GM23338 (cell line): ENCODE measurements around the gene DNAJC8. TPM values are rescaled to one million over a fixed set of nuclear protein-coding genes. Genes with fewer than 3 reads are reported as not detected.

ENCODE experiments used
- ATAC-seq: fragments of 200-7000 bp; cut with Tn5 transposase; 3 replicates; pipeline ENCODE4 v1.9.1; 2020
- DNase-seq: peaks from one replicate; pipeline ENCODE4 v3.0.0-alpha.2; 2015; ENCODE audit warnings: low spot score
- H2AFZ ChIP-seq: fragments of 200-600 bp; sonication (generic); 2 replicates; pipeline ENCODE4 v1.8.0; 2016; ENCODE audit warnings: antibody characterized with exemption, mild to moderate bottlenecking, moderate library complexity
- H3F3A ChIP-seq: fragments of 200-600 bp; sonication (generic); replicated peaks from 2 replicates; pipeline ENCODE4 v1.8.0; 2017; ENCODE audit warnings: antibody characterized with exemption, mixed run types, low read depth
- H3K27ac ChIP-seq: fragments of 200-600 bp; sonication (generic); 2 replicates; pipeline ENCODE4 v1.6.1; 2016; ENCODE audit warnings: low read depth
- H3K27me3 ChIP-seq: fragments of 200-600 bp; sonication (generic); 2 replicates; pipeline ENCODE4 v1.8.0; 2016; ENCODE audit warnings: mild to moderate bottlenecking, mixed run types, moderate library complexity; ENCODE audit not compliant: insufficient read depth
- H3K36me3 ChIP-seq: fragments of 200-600 bp; sonication (generic); 2 replicates; pipeline ENCODE4 v1.8.0; 2016; ENCODE audit warnings: mild to moderate bottlenecking; ENCODE audit not compliant: insufficient read depth
- H3K4me1 ChIP-seq: fragments of 200-600 bp; sonication (generic); 2 replicates; pipeline ENCODE4 v1.8.0; 2016; ENCODE audit warnings: mild to moderate bottlenecking, moderate library complexity; ENCODE audit not compliant: insufficient read depth
- H3K4me2 ChIP-seq: fragments of 200-600 bp; sonication (generic); 2 replicates; pipeline ENCODE4 v1.7.1; 2017; ENCODE audit warnings: mixed run types
- H3K4me3 ChIP-seq: fragments of 200-600 bp; sonication (generic); 2 replicates; pipeline ENCODE4 v1.6.1; 2016; ENCODE audit warnings: mixed run types
- H3K79me2 ChIP-seq: fragments of 200-600 bp; sonication (generic); replicated peaks from 2 replicates; pipeline ENCODE4 v1.8.0; 2017; ENCODE audit warnings: mild to moderate bottlenecking; ENCODE audit not compliant: insufficient read depth
- H3K9me2 ChIP-seq: fragments of 200-600 bp; sonication (generic); 2 replicates; pipeline ENCODE4 v1.8.0; 2017; ENCODE audit not compliant: insufficient read depth
- H4K20me1 ChIP-seq: fragments of 200-600 bp; sonication (generic); replicated peaks from 2 replicates; pipeline ENCODE4 v1.8.0; 2017; ENCODE audit warnings: mild to moderate bottlenecking; ENCODE audit not compliant: insufficient read depth
- H3K27ac Mint-ChIP-seq: 2 replicates; pipeline ENCODE4 v1.8.0; 2020; ENCODE audit warnings: inconsistent platforms, mild to moderate bottlenecking, moderate library complexity, mixed read lengths
- H3K27me3 Mint-ChIP-seq: 3 replicates; pipeline ENCODE4 v1.8.0; 2022; ENCODE audit warnings: low read depth, mild to moderate bottlenecking, moderate library complexity, mixed read lengths, inconsistent platforms; ENCODE audit not compliant: insufficient read depth, poor library complexity
- H3K36me3 Mint-ChIP-seq: 3 replicates; pipeline ENCODE4 v1.8.0; 2021; ENCODE audit warnings: low read depth, mild to moderate bottlenecking, inconsistent platforms, moderate library complexity, mixed read lengths
- H3K4me1 Mint-ChIP-seq: 3 replicates; pipeline ENCODE4 v1.8.0; 2020; ENCODE audit warnings: mild to moderate bottlenecking, inconsistent platforms, mixed read lengths
- H3K4me3 Mint-ChIP-seq: 3 replicates; pipeline ENCODE4 v1.8.0; 2021; ENCODE audit warnings: moderate library complexity, mild to moderate bottlenecking, inconsistent platforms, mixed read lengths
- H3K9me3 Mint-ChIP-seq: 3 replicates; pipeline ENCODE4 v1.8.0; 2020; ENCODE audit warnings: moderate library complexity, mild to moderate bottlenecking, inconsistent platforms, mixed read lengths
- CTCF ChIP-seq, 2 experiments: fragments of 200-600 bp in 1 of 2; sonication (generic) in 1 of 2; conservative IDR thresholded peaks; 2 replicates each; pipeline versions ENCODE4 v1.5.1 to v1.6.1; 2016 to 2017; ENCODE audit warnings: antibody characterized with exemption in 2 of 2, low read depth in 2 of 2, mild to moderate bottlenecking in 2 of 2, moderate library complexity in 1 of 2
- EZH2 ChIP-seq: fragments of 200-600 bp; sonication (generic); IDR thresholded peaks from one replicate; pipeline ENCODE4 v1.8.0; 2017; ENCODE audit warnings: antibody characterized with exemption, mild to moderate bottlenecking, low read depth; ENCODE audit not compliant: unreplicated experiment
- EZH2phosphoT487 ChIP-seq: fragments of 200-600 bp; sonication (generic); IDR thresholded peaks from one replicate; pipeline ENCODE4 v1.8.1; 2018; ENCODE audit warnings: antibody characterized with exemption; ENCODE audit not compliant: unreplicated experiment
- POLR2AphosphoS5 ChIP-seq: IDR thresholded peaks from 2 replicates; pipeline ENCODE4 v1.6.1; 2016; ENCODE audit warnings: antibody characterized with exemption, low read depth
- STAT1 ChIP-seq: IDR thresholded peaks from one replicate; pipeline ENCODE4 v1.6.1; 2016; ENCODE audit warnings: antibody characterized with exemption; ENCODE audit not compliant: unreplicated experiment
- polyA plus RNA-seq: library from polyadenylated mRNA; unstranded; fragments of >200 nt; fragmentation: Nextera tagmentation; extraction: Ambion mirVana; gene quantifications from 2 replicates; pipeline ENCODE4 v1.2.1, GENCODE V29; 2016
- total RNA-seq: library from RNA; depleted of rRNA; stranded (reverse); fragments of >200 nt; shearing (Covaris generic); gene quantifications from 2 replicates; pipeline ENCODE4 v1.2.3, GENCODE V29; 2014

DNAJC8 gene
- total and polyA plus RNA-seq, 2 experiments from 2014 or later: 67.3 to 210 TPM

- Histone ChIP-seq H3F3A (no peaks in the 10 kb centered on the region; the same call in 1 of the 2 replicates), H2AFZ (no peak overlapping the region), H4K20me1 (no peaks in the 10 kb centered on the region), H3K9me2 (no peaks in the 10 kb centered on the region), H3K4me3 (no peak overlapping the region), H3K4me2 (no peak overlapping the region), H3K4me1 (no peaks in the 10 kb centered on the region), H3K79me2 (peaks cover 12% of the 10 kb centered on the region), H3K36me3 (peaks cover 21% of the 10 kb centered on the region), H3K27me3 (no peaks in the 10 kb centered on the region), H3K27ac (no peak overlapping the region)
- no peak for TF ChIP-seq EZH2phosphoT487
- Mint-ChIP-seq H3K9me3 (no peaks in the 10 kb centered on the region), H3K4me1 (peaks cover 4% of the 10 kb centered on the region; the same call in 1 of the 3 replicates), H3K27ac (0 out of 2 replicates have a peak overlapping the region, but pooled peaks have one; percentile 37), H3K4me3 (no peak overlapping the region), H3K36me3 (peaks cover 25% of the 10 kb centered on the region), H3K27me3 (no peaks in the 10 kb centered on the region)
- no peak for DNase-seq
- no peak for ATAC-seq
Measured at GRCh38 chr1:28213315-28213714, 19.5 kb downstream of the DNAJC8 start.

GRCh38 chr1:28209700-28210099, 23.1 kb downstream of the DNAJC8 start:
- no peak overlapping the region for H3K4me2 ChIP-seq
- H3K79me2 ChIP-seq: peaks cover 12% of the 10 kb centered on the region
- DNase-seq (no peak), ATAC-seq (no peak)
- H3K27me3 ChIP-seq: no peaks in the 10 kb centered on the region
- H3K36me3 Mint-ChIP-seq: peaks cover 42% of the 10 kb centered on the region
- no peaks in the 10 kb centered on the region for H3K9me2 ChIP-seq
- H3F3A ChIP-seq: no peaks in the 10 kb centered on the region; the same call in 1 of the 2 replicates
- H2AFZ ChIP-seq: no peak overlapping the region
- H3K4me1 ChIP-seq: no peaks in the 10 kb centered on the region
- TF ChIP-seq EZH2phosphoT487 (no peak), STAT1 (no peak), CTCF (conservative IDR thresholded peaks at IDR 0.05; ENCODE audit: low read depth in 2 of 2) (no peak), EZH2 (no peak), POLR2AphosphoS5 (no peak)
- H3K4me3 Mint-ChIP-seq: no peak overlapping the region
- no peaks in the 10 kb centered on the region for H3K9me3 Mint-ChIP-seq
- peaks cover 39% of the 10 kb centered on the region for H3K36me3 ChIP-seq
- no peaks in the 10 kb centered on the region for H3K27me3 Mint-ChIP-seq
- H3K4me1 Mint-ChIP-seq: peaks cover 4% of the 10 kb centered on the region; the same call in 1 of the 3 replicates
- H3K27ac Mint-ChIP-seq: no peak overlapping the region
- H4K20me1 ChIP-seq: no peaks in the 10 kb centered on the region
- no peak overlapping the region for H3K4me3 ChIP-seq
- 0 out of 2 replicates have a peak overlapping the region, but pooled peaks have one; percentile 61 for H3K27ac ChIP-seq

GRCh38 chr1:28208818-28209441, 23.9 kb downstream of the DNAJC8 start:
- H2AFZ ChIP-seq: no peak overlapping the region
- H3K4me1 ChIP-seq: no peaks in the 10 kb centered on the region
- peaks cover 12% of the 10 kb centered on the region for H3K79me2 ChIP-seq
- DNase-seq: peak; percentile 76
- no peaks in the 10 kb centered on the region for H3K27me3 ChIP-seq
- ATAC-seq: peak; percentile 87
- H3F3A ChIP-seq: no peaks in the 10 kb centered on the region; the same call in 1 of the 2 replicates
- H3K27ac ChIP-seq: 0 out of 2 replicates have a peak overlapping the region, but pooled peaks have one; percentile 61
- Mint-ChIP-seq H3K4me3 (no peak overlapping the region), H3K36me3 (peaks cover 50% of the 10 kb centered on the region), H3K9me3 (no peaks in the 10 kb centered on the region), H3K27ac (no peak overlapping the region), H3K27me3 (no peaks in the 10 kb centered on the region), H3K4me1 (peaks cover 4% of the 10 kb centered on the region; the same call in 1 of the 3 replicates)
- peaks cover 39% of the 10 kb centered on the region for H3K36me3 ChIP-seq
- peak; percentile 74 to 84 for TF ChIP-seq CTCF (conservative IDR thresholded peaks at IDR 0.05; ENCODE audit: low read depth in 2 of 2)
- TF ChIP-seq EZH2phosphoT487: no peak
- H3K9me2 ChIP-seq: no peaks in the 10 kb centered on the region
- no peak overlapping the region for H3K4me3 ChIP-seq
- H4K20me1 ChIP-seq: no peaks in the 10 kb centered on the region
- no peak overlapping the region for H3K4me2 ChIP-seq
